ENCODE data around the gene FMNL1. TPM values are rescaled to one million over a fixed set of nuclear protein-coding genes. Genes with fewer than 3 reads are reported as not detected.

Gene FMNL1
- total RNA-seq, 4 donors from 2014 or later = 8.3 to 13.6 (median 8.8) TPM

DNA sequence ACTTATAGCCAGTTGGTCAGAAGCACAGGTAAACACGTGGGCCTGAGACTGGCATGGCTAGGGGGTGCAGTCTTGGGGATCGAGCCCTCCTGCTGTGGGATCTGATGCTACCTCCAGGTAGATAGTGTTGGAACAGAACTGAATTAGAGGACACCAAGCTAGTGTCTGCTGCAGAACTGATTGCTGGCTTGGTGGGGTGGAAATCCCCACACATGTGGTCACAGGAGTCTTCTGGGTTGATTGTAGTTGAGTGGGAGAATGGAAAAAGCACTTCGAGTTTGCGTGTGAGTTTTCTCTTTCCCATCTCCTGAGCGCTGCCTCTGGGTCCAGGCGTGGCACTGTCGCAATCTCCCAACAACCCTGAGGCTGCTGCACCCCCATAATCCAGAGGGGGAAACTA, 48.2 kb downstream of the FMNL1 start:
- TF ChIP-seq, protein P1, sequence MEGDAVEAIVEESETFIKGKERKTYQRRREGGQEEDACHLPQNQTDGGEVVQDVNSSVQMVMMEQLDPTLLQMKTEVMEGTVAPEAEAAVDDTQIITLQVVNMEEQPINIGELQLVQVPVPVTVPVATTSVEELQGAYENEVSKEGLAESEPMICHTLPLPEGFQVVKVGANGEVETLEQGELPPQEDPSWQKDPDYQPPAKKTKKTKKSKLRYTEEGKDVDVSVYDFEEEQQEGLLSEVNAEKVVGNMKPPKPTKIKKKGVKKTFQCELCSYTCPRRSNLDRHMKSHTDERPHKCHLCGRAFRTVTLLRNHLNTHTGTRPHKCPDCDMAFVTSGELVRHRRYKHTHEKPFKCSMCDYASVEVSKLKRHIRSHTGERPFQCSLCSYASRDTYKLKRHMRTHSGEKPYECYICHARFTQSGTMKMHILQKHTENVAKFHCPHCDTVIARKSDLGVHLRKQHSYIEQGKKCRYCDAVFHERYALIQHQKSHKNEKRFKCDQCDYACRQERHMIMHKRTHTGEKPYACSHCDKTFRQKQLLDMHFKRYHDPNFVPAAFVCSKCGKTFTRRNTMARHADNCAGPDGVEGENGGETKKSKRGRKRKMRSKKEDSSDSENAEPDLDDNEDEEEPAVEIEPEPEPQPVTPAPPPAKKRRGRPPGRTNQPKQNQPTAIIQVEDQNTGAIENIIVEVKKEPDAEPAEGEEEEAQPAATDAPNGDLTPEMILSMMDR (IDR thresholded peaks at IDR 0.05) = no peak
- no peak for TF ChIP-seq POLR2A (IDR thresholded peaks at IDR 0.05)
- WGBS, 2 donors = 82 to 86% methylated on average over 7 of the region's 7 CpGs
- intact Hi-C loops (cut with DNase I; ENCODE audit: low total_unique reads) = no loop called here

DNA sequence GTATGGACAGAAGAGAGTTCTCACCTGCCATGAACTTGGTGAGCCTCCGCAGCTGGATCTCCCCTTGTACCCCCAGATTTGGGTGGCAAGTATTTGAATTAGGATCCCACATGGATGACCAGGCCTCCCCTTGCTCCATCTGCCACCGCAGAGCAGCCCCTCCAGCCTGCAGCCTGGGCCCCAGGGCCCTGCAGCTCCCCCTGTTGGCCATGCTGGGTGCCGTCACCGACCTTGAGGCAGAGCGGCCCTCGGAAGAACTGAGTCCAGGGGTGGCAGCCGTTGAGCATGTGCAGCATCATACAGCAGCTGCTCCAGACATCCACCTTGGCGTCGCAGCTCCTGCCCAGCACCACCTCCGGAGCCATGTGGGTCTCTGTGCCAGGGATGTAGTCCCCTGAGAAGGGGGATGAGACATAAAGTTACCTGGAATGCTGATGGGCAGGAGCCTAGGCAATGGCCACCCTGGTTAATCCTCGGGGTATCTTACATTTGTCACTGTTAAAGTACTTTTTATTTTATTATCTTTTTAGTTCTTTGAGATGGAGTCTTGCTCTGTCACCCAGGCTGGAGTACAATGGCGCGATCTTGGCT, 49.2 kb downstream of the FMNL1 start:
- 79 to 80% methylated on average over 13 of the region's 13 CpGs for WGBS, 2 donors
- intact Hi-C loops (cut with DNase I; ENCODE audit: low total_unique reads) = no loop called here

More for the DNA sequence above, 48.2 kb downstream of the FMNL1 start:
- DNase-seq (ENCODE audit: low spot score in 2 of 2) = no peak
- H3K4me3 ChIP-seq (ENCODE audit: low read depth, poor library complexity, severe bottlenecking) = no peak overlapping the region

DNA sequence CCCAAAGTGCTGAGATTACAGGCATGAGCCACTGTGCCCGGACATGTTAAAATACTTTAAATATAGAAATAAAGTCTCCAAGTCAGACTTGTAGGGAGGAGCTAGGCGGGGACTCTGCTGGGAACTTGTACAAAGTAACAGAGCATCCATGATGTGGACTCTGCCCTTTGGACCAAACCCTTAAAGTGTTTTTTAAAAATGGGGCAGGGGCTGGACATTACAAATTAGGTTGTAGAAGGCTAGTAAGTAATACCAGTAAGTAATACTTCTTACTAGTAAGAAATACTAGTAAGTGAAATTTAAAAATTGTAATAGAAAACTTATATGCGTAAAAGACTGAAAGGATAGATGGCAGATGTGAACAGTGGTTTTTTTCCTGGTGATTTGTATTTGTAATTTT, 49.9 kb downstream of the FMNL1 start:
- WGBS, 2 donors = 78 to 81% methylated on average over 3 of the region's 3 CpGs
- TF ChIP-seq, protein P1 (IDR thresholded peaks at IDR 0.05) = no peak
- no peak for TF ChIP-seq POLR2A (IDR thresholded peaks at IDR 0.05)
- no peak overlapping the region for H3K4me3 ChIP-seq (ENCODE audit: low read depth, poor library complexity, severe bottlenecking)
- intact Hi-C loops (cut with DNase I; ENCODE audit: low total_unique reads) = no loop called here
- DNase-seq (ENCODE audit: low spot score in 2 of 2) = no peak

More for the DNA sequence above, 49.2 kb downstream of the FMNL1 start:
- no peak overlapping the region for H3K4me3 ChIP-seq (ENCODE audit: low read depth, poor library complexity, severe bottlenecking)
- DNase-seq (ENCODE audit: low spot score in 2 of 2) = no peak
- no peak for TF ChIP-seq POLR2A (IDR thresholded peaks at IDR 0.05)
- TF ChIP-seq, protein P1 (IDR thresholded peaks at IDR 0.05) = no peak

DNA sequence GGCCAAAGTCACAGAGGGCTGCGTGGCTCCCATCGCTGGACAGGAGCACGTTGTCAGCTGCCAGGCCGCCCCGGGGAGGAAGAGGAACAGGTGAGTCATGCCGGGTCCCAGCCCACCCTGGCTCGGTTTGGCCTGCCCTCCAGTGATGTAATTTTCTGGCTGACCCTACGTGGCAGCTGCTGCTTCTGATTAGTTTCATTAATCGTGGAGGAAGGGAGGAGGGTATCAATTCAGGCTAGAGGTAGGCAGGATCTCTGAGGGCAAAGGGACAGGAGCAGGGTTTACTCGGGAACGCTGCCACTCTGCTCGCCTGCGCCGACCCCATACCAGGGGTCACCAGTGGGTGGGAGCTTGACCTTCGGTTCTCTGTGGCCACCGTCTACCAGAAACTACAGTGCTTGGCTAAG, 51.9 kb downstream of the FMNL1 start:
- intact Hi-C loops (cut with DNase I; ENCODE audit: low total_unique reads) = no loop called here
- H3K4me3 ChIP-seq (ENCODE audit: low read depth, poor library complexity, severe bottlenecking) = no peak overlapping the region
- 75% methylated on average over 16 of the region's 16 CpGs for WGBS, 2 donors
- no peak for DNase-seq (ENCODE audit: low spot score in 2 of 2)
- no peak for TF ChIP-seq POLR2A (IDR thresholded peaks at IDR 0.05)

GRCh38 chr17:45274033-45274432, 52.3 kb downstream of the FMNL1 start:
- intact Hi-C loops (cut with DNase I; ENCODE audit: low total_unique reads) = no loop called here
- DNase-seq (ENCODE audit: low spot score in 2 of 2) = no peak
- WGBS, 2 donors = 85 to 86% methylated on average over 5 of the region's 5 CpGs
- TF ChIP-seq, protein P1 (IDR thresholded peaks at IDR 0.05) = no peak
- no peak for TF ChIP-seq POLR2A (IDR thresholded peaks at IDR 0.05)
- H3K4me3 ChIP-seq (ENCODE audit: low read depth, poor library complexity, severe bottlenecking) = no peak overlapping the region

DNA sequence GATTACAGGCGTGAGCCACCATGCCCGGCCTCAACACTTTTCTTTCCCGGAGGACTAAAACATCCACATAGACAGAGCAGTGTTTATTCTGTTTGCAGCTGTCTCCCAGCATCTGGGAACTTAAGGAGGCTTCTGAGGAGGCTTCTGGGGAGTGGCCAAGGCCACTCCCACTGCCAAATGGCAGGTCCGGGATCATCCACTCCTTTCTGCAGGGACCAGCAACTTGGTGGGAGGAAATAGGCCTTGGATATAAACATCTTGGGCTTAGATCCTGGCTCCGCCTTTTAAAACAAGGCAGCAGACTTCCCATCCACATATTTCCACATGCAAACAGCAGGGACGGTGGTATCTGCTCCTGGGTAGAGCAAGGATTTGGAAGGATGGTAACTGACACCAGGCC, 54.3 kb downstream of the FMNL1 start:
- 46 to 54% methylated on average over 6 of the region's 6 CpGs for WGBS, 2 donors
- no peak overlapping the region for H3K4me3 ChIP-seq (ENCODE audit: low read depth, poor library complexity, severe bottlenecking)
- intact Hi-C loops (cut with DNase I; ENCODE audit: low total_unique reads) = loop anchor here (5.0 kb wide), 1 partner anchor 111 kb away; no protein-coding TSS in a partner anchor
- TF ChIP-seq, protein P1 (IDR thresholded peaks at IDR 0.05) = no peak
- no peak for TF ChIP-seq POLR2A (IDR thresholded peaks at IDR 0.05)
- DNase-seq (ENCODE audit: low spot score in 2 of 2) = no peak
